A673 (cell line): Measurements from ENCODE around the gene GPR176. TPM values are rescaled to one million over a fixed set of nuclear protein-coding genes. Genes with fewer than 3 reads are reported as not detected.

Source experiments
- BruUV-seq: library from RNA; stranded (reverse); fragments of 400-500 nt; replicated peaks from 2 replicates; lab custom pipeline; 2021; lab: Mats Ljungman, UMichigan
- CTCF ChIA-PET: fragments of 300-600 bp; sonication (Branson Sonifier 250); formaldehyde crosslinking; loops from one replicate; lab custom pipeline; 2022; ENCODE audit warnings: antibody characterized with exemption; lab: Charles Lee
- POLR2A ChIA-PET: fragments of 300-600 bp; sonication (Branson Sonifier 250); formaldehyde crosslinking; loops from one replicate; lab custom pipeline; 2022; ENCODE audit warnings: antibody characterized with exemption; ENCODE audit not compliant: low non-redundant PET; lab: Charles Lee
- DNase-seq: peaks from one replicate; pipeline ENCODE4 v3.0.0-alpha.2; 2015; ENCODE audit warnings: low spot score
- H3K27ac ChIP-seq: fragments of 200-600 bp; sonication (generic); 2 replicates; pipeline ENCODE4 v1.5.1; 2016; ENCODE audit warnings: mixed run types, low read depth, mild to moderate bottlenecking, mixed read lengths, antibody characterized with exemption, low read length; ENCODE audit not compliant: poor library complexity, severe bottlenecking
- H3K27me3 ChIP-seq: fragments of 200-600 bp; sonication (generic); replicated peaks from 2 replicates; pipeline ENCODE4 v1.6.1; 2017; ENCODE audit warnings: mixed run types, low read depth, mild to moderate bottlenecking, mixed read lengths, antibody characterized with exemption, low read length; ENCODE audit not compliant: insufficient read depth, poor library complexity
- H3K36me3 ChIP-seq: fragments of 200-600 bp; sonication (generic); 2 replicates; pipeline ENCODE4 v1.6.1; 2016; ENCODE audit warnings: mixed run types, mild to moderate bottlenecking, mixed read lengths, antibody characterized with exemption, low read length; ENCODE audit not compliant: insufficient read depth, poor library complexity, severe bottlenecking
- H3K4me1 ChIP-seq: fragments of 200-600 bp; sonication (generic); 2 replicates; pipeline ENCODE4 v1.6.1; 2017; ENCODE audit warnings: mixed run types, mild to moderate bottlenecking, mixed read lengths, antibody characterized with exemption, low read length; ENCODE audit not compliant: insufficient read depth, poor library complexity, severe bottlenecking
- H3K4me3 ChIP-seq: fragments of 200-600 bp; sonication (generic); 2 replicates; pipeline ENCODE4 v1.5.1; 2016; ENCODE audit warnings: low read depth, mixed run types, mild to moderate bottlenecking, mixed read lengths, low read length; ENCODE audit not compliant: poor library complexity, severe bottlenecking
- H3K9me3 ChIP-seq: fragments of 200-600 bp; sonication (generic); 2 replicates; pipeline ENCODE4 v1.6.1; 2016; ENCODE audit warnings: mixed run types, low read depth, mild to moderate bottlenecking, mixed read lengths, antibody characterized with exemption, low read length; ENCODE audit not compliant: poor library complexity, severe bottlenecking
- EZH2 ChIP-seq: fragments of 200-600 bp; sonication (generic); IDR thresholded peaks from 2 replicates; pipeline ENCODE4 v1.6.1; 2017; ENCODE audit warnings: borderline replicate concordance, low read depth, mild to moderate bottlenecking, mixed read lengths, antibody characterized with exemption, low read length; ENCODE audit not compliant: poor library complexity, severe bottlenecking
- intact Hi-C: fragments of 100-400 bp; cut with micrococcal nuclease; formaldehyde crosslinking; loops from one replicate; pipeline ENCODE4 v1.10.0; 2022; ENCODE audit not compliant: unreplicated experiment
- total RNA-seq: library from RNA; stranded (reverse); gene quantifications from 2 replicates; pipeline ENCODE4 v1.2.3, GENCODE V29; 2021
- TF ChIP-seq, protein P1 (sequence below): fragments of 300-800, 200-600 bp; sonication (generic); conservative IDR thresholded peaks from 2 replicates; pipeline ENCODE4 v1.5.1; 2017; ENCODE audit warnings: low read depth, mild to moderate bottlenecking, antibody characterized with exemption, low read length, moderate library complexity, mixed read lengths

The GPR176 gene
- total RNA-seq, 1 experiment from 2014 or later: 5.6 TPM

DNA sequence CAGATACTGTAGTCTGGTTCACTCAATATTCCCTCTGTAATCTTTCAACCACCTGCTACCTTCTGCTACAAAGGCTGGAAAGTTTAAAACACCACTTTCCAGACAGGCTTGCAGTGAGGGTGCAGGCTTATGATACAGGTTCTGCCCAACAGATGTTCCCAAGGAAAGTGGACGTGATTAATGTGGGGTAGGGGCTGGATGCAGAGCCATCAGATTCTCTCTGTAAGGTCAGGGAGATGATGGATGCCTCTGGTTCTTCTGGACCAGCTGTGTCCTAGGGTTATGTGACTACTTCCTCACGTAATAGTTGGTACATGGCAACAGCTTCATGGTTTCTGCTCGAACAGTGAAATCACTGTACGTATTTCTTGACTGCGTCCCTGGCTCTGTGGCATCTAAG, 11.1 kb downstream of the GPR176 start:
- ChIA-PET CTCF (interaction anchor here (0.6 kb wide), 1 partner anchor 368 kb away, joined by 3 read pairs; no protein-coding TSS in a partner anchor), POLR2A (no interaction called here)
- BruUV-seq: no TSS peak
- intact Hi-C loops: no loop called here
- no peak overlapping the region for H3K27ac ChIP-seq
- H3K4me1 ChIP-seq: no peaks in the 10 kb centered on the region
- TF ChIP-seq, protein P1, sequence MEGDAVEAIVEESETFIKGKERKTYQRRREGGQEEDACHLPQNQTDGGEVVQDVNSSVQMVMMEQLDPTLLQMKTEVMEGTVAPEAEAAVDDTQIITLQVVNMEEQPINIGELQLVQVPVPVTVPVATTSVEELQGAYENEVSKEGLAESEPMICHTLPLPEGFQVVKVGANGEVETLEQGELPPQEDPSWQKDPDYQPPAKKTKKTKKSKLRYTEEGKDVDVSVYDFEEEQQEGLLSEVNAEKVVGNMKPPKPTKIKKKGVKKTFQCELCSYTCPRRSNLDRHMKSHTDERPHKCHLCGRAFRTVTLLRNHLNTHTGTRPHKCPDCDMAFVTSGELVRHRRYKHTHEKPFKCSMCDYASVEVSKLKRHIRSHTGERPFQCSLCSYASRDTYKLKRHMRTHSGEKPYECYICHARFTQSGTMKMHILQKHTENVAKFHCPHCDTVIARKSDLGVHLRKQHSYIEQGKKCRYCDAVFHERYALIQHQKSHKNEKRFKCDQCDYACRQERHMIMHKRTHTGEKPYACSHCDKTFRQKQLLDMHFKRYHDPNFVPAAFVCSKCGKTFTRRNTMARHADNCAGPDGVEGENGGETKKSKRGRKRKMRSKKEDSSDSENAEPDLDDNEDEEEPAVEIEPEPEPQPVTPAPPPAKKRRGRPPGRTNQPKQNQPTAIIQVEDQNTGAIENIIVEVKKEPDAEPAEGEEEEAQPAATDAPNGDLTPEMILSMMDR: no peak
- no peak for TF ChIP-seq EZH2
- no peaks in the 10 kb centered on the region for H3K36me3 ChIP-seq
- no peaks in the 10 kb centered on the region for H3K27me3 ChIP-seq
- H3K9me3 ChIP-seq: no peaks in the 10 kb centered on the region
- DNase-seq: no peak
- no peak overlapping the region for H3K4me3 ChIP-seq

DNA sequence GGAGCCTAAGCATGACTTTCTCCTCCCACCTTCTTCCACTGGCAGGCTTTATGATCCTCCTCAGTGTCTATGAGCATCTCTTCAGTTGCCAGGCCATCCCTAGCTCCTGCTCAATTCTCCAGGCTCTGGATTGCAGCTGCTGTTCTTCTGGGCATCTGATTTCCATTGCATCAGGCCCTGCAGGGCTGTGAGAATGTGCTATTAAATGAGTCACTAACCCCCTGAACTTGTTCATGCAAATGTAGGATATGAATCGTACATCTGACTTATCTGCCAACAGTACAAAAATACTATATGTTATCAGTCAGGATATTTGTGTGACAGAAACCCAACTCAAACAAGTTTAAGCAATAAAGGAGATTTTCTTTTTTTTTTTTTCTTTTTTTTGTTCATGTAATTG, 11.9 kb downstream of the GPR176 start:
- intact Hi-C loops: no loop called here
- Histone ChIP-seq H3K4me3 (no peak overlapping the region), H3K27me3 (no peaks in the 10 kb centered on the region), H3K27ac (no peak overlapping the region), H3K9me3 (no peaks in the 10 kb centered on the region), H3K36me3 (no peaks in the 10 kb centered on the region), H3K4me1 (no peaks in the 10 kb centered on the region)
- TF ChIP-seq, protein P1: no peak
- TF ChIP-seq EZH2: no peak
- POLR2A ChIA-PET: no interaction called here
- CTCF ChIA-PET: no interaction called here
- peak; percentile 26 for DNase-seq
- BruUV-seq: no TSS peak

DNA sequence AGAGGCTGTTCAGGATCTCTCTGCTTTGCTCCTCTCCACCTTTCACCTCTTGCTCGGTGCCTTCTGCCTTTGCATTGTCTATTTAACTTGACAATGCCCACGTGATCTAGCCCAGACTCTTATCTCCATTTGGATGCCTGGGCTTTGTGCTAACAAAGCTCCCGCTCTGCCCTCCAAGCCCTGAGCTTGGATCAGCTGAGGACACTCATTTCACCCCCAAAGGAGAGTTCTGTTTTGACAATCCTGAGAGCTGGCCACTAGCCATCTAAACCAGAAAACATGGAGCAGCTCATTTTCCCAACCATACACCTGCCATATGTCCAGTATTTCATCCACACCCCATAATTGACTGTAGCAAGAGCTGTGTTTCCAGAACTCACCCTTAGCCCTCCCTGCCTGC, 12.8 kb downstream of the GPR176 start:
- POLR2A ChIA-PET: interaction anchor here (0.7 kb wide), 1 partner anchor 69 kb away, joined by 3 read pairs; no protein-coding TSS in a partner anchor
- no TSS peak for BruUV-seq
- TF ChIP-seq EZH2: no peak
- TF ChIP-seq, protein P1: no peak
- H3K36me3 ChIP-seq: no peaks in the 10 kb centered on the region
- no peak for DNase-seq
- no peaks in the 10 kb centered on the region for H3K27me3 ChIP-seq
- CTCF ChIA-PET: interaction anchor here (0.6 kb wide), 1 partner anchor 357 kb away, joined by 3 read pairs; no protein-coding TSS in a partner anchor
- intact Hi-C loops: no loop called here
- no peaks in the 10 kb centered on the region for H3K4me1 ChIP-seq
- H3K4me3 ChIP-seq: no peak overlapping the region
- no peaks in the 10 kb centered on the region for H3K9me3 ChIP-seq
- H3K27ac ChIP-seq: no peak overlapping the region
